ENCODE data around the gene TNNC1. TPM values are rescaled to one million over a fixed set of nuclear protein-coding genes. Genes with fewer than 3 reads are reported as not detected.

The TNNC1 gene
- total and polyA plus RNA-seq, 8 donors, result 0.40 to 6.3 (median 1.5) TPM

GRCh38 chr3:52493232-52494017 is 39.6 kb upstream of the TNNC1 start:
- WGBS, 2 donors, result 87 to 91% methylated on average over 7 of the region's 7 CpGs
- peak in 1 of 6 donors; percentile 67 for DNase-seq
- no peaks in the 10 kb centered on the region for H3K4me1 ChIP-seq
- H3K36me3 ChIP-seq, result peaks cover 3 to 36% (median 4%) of the 10 kb centered on the region in 3 donors
- H3K27ac ChIP-seq, result no peak overlapping the region
- no peaks in the 10 kb centered on the region for H3K27me3 ChIP-seq
- intact Hi-C loops (cut with DNase I), result no loop called here
- no peak for TF ChIP-seq CTCF (IDR thresholded peaks at IDR 0.05)
- H3K4me3 ChIP-seq, result no peak overlapping the region
- H3K9me3 ChIP-seq, result no peaks in the 10 kb centered on the region
- FAIRE-seq, result no peak
- no peak for ATAC-seq

GRCh38 chr3:52492059-52492458 is 38.2 kb upstream of the TNNC1 start:
- peak in 1 of 6 donors; percentile 57 for DNase-seq
- TF ChIP-seq CTCF (IDR thresholded peaks at IDR 0.05), result no peak
- no peak for FAIRE-seq
- H3K4me1 ChIP-seq, result no peaks in the 10 kb centered on the region
- no peak overlapping the region for H3K27ac ChIP-seq
- 91 to 94% methylated on average over 20 to 21 of the region's 21 CpGs for WGBS, 2 donors
- no peak for ATAC-seq
- no peaks in the 10 kb centered on the region for H3K27me3 ChIP-seq
- intact Hi-C loops (cut with DNase I), result no loop called here
- H3K9me3 ChIP-seq, result no peaks in the 10 kb centered on the region
- H3K36me3 ChIP-seq, result peaks cover 3 to 49% (median 4%) of the 10 kb centered on the region in 3 donors
- H3K4me3 ChIP-seq, result no peak overlapping the region

GRCh38 chr3:52490939-52491526 is 37.2 kb upstream of the TNNC1 start:
- 88 to 90% methylated on average over 23 of the region's 23 CpGs for WGBS, 2 donors
- FAIRE-seq, result no peak
- no peak overlapping the region for H3K4me3 ChIP-seq
- H3K4me1 ChIP-seq, result no peaks in the 10 kb centered on the region
- peak in 1 of 6 donors; percentile 46 for DNase-seq
- no peaks in the 10 kb centered on the region for H3K27me3 ChIP-seq
- peak overlapping the region in 2 of 4 donors; percentile 30 to 57 for H3K27ac ChIP-seq
- intact Hi-C loops (cut with DNase I), result no loop called here
- no peak for TF ChIP-seq CTCF (IDR thresholded peaks at IDR 0.05)
- no peaks in the 10 kb centered on the region for H3K9me3 ChIP-seq
- ATAC-seq, result peak in 3 of 4 donors; percentile 36 to 63 (median 60)
- H3K36me3 ChIP-seq, result peaks cover 3 to 50% (median 4%) of the 10 kb centered on the region in 3 donors

GRCh38 chr3:52490035-52490938 is 36.4 kb upstream of the TNNC1 start:
- Histone ChIP-seq H3K27ac (peak overlapping the region in 1 of 4 donors; percentile 57), H3K27me3 (no peaks in the 10 kb centered on the region), H3K4me3 (no peak overlapping the region), H3K36me3 (peaks cover 3 to 53% (median 4%) of the 10 kb centered on the region in 3 donors), H3K9me3 (no peaks in the 10 kb centered on the region), H3K4me1 (no peaks in the 10 kb centered on the region)
- ATAC-seq (no peak), DNase-seq (peak in 1 of 6 donors; percentile 38), FAIRE-seq (no peak)
- intact Hi-C loops (cut with DNase I), result no loop called here
- no peak for TF ChIP-seq CTCF (IDR thresholded peaks at IDR 0.05)
- 85% methylated on average over 22 of the region's 22 CpGs for WGBS, 2 donors
